IPS-18c (cell line): ENCODE data around the gene CASQ1.

Experiments
- H3K4me3 ChIP-seq: 2 replicates; pipeline ENCODE4 v1.7.0; 2013; ENCODE audit warnings: low read depth, mild to moderate bottlenecking, low read length, moderate library complexity; ENCODE audit not compliant: insufficient read depth
- H3K9me3 ChIP-seq: one replicate; pipeline ENCODE4 v1.6.1; 2013; ENCODE audit warnings: mild to moderate bottlenecking, low read length, moderate library complexity; ENCODE audit not compliant: control insufficient read depth, insufficient read depth

The CASQ1 gene

DNA sequence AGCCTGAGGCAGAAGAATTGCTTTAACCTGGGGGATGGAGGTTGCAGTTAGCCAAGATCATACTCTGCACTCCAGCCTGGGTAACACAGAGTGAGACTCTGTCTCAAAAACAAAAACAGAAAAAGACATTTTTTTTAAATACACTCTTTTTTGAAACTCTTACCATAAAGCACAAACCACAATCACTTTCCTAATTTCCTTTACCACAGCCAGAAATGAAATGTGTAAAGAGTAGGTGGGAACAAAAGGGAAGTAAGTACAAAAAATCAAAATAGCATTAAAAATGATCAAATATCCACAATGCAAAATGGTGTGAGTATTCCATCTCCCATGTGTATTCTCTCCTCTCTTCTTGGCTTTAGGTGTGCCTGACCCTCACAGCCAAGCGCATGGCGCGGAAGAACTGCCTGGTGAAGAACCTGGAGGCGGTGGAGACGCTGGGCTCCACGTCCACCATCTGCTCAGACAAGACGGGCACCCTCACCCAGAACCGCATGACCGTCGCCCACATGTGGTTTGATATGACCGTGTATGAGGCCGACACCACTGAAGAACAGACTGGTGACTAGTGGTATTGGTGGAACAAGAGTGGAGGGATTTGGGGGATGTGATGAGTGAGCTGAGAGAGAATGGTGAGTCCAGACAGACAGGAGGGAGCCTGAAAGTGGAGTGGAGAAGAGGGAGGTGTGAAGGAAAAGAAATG is 24.1 kb upstream of the CASQ1 start:
- Histone ChIP-seq H3K9me3 (no peaks in the 10 kb centered on the region), H3K4me3 (no peak overlapping the region)

DNA sequence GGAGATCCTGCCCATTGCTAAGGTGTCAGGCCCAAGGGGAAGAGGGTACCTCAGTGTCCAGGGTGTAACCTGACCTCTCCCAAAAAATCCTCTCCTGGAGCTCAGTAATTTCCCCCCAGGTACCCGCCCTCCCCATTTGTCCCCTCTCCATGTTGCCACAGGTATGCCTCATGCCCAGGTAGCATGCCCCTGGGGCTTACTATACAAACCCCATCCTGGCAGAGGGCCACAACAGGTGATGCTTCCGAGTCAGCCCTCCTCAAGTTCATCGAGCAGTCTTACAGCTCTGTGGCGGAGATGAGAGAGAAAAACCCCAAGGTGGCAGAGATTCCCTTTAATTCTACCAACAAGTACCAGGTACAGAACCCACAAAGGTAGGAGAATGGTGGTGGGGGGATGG is 23.3 kb upstream of the CASQ1 start:
- H3K4me3 ChIP-seq, result no peak overlapping the region
- no peaks in the 10 kb centered on the region for H3K9me3 ChIP-seq

DNA sequence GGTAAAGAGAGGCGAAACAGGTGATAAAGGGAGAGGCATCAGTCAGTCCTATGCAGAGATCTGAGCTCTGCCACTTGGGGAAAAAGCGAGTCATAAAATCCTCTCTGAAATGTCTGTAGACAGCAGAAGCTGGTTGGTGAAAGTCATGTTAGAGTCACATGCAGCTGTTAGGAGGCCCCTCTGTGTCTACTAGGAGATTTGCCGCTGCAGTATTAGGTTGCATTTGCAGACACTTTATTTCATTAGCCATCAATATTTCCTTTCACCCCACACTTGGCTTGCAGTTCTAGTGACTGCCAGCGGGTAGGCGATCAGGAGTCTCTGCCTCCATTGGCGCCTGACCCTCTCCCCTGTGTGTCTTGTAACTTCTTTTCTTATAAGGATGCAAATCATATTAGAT is 22.8 kb upstream of the CASQ1 start:
- H3K9me3 ChIP-seq, result no peaks in the 10 kb centered on the region
- H3K4me3 ChIP-seq, result no peak overlapping the region

- Histone ChIP-seq H3K4me3 (no peak overlapping the region), H3K9me3 (no peaks in the 10 kb centered on the region)
These were observed 22.4 kb upstream of the CASQ1 start for GRCh38 chr1:160168016-160168415.

DNA sequence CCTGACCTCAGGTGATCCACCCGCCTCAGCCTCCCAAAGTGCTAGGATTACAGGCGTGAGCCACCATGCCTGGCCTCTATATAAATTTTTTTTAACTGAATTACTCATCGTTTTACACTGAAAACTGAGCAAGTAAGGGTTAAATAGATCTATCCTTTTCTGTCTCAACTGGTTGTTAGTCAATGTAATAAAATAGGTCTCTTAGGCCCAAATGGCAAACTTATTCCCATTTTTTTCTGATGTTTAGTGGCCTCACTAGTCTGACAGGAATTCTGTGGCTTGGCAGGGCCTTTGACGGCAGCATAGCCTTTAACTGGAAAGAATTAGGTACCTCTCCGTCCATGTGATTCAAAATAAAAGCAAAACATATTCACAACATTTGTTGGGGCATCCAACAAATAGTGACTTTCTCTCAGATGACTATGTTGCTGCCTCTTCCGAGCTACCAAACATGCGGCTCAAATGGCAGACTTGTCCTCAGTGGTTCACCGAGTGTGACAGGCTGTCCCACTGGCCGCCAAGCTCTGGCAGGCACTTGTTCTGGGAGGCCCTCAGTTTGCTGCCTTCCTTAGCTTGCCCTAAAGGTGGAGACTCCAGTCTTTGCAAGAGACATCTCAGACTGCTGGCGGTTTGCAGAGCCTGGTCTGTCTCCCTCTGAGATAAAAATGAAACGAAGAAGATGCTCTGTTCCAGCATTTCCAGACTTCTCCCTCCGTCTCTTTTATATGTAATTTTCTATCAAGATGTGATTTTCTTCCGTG is 21.6 kb upstream of the CASQ1 start:
- H3K4me3 ChIP-seq, result no peak overlapping the region; the same call in 1 of the 2 replicates
- H3K9me3 ChIP-seq, result no peaks in the 10 kb centered on the region

- no peak overlapping the region for H3K4me3 ChIP-seq
- no peaks in the 10 kb centered on the region for H3K9me3 ChIP-seq
These were observed 20.6 kb upstream of the CASQ1 start for GRCh38 chr1:160169553-160170399.

- Histone ChIP-seq H3K4me3 (no peak overlapping the region), H3K9me3 (no peaks in the 10 kb centered on the region)
These were observed 19.0 kb upstream of the CASQ1 start for GRCh38 chr1:160171354-160171753.

DNA sequence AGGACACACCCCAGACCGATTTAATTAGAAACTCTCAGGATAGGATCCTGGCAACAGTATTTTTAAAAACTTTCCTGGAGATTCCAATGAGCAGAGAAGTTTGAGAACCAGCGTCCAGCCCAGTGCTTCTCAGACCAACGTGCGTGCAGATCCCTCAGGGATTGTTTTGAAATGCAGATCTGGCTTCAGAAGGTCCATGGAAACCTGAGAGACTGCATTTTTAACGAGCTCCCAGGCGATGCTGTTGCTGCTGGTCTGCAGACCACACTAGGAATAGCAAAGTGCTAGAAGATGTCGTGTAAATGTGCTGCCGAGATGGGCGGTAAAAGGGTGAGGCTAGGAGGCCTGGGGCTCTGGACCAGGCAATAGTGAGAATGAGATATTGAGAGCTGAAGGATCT is 18.4 kb upstream of the CASQ1 start:
- Histone ChIP-seq H3K9me3 (no peaks in the 10 kb centered on the region), H3K4me3 (no peak overlapping the region)

GRCh38 chr1:160177231-160177630 is 13.1 kb upstream of the CASQ1 start:
- H3K4me3 ChIP-seq, result no peak overlapping the region
- H3K9me3 ChIP-seq, result peaks cover 3% of the 10 kb centered on the region

GRCh38 chr1:160177667-160178066 is 12.7 kb upstream of the CASQ1 start:
- Histone ChIP-seq H3K4me3 (no peak overlapping the region), H3K9me3 (peaks cover 3% of the 10 kb centered on the region)

GRCh38 chr1:160178731-160179130 is 11.6 kb upstream of the CASQ1 start:
- H3K4me3 ChIP-seq, result no peak overlapping the region
- H3K9me3 ChIP-seq, result peaks cover 3% of the 10 kb centered on the region

GRCh38 chr1:160179336-160179735 is 11.0 kb upstream of the CASQ1 start:
- peaks cover 3% of the 10 kb centered on the region for H3K9me3 ChIP-seq
- H3K4me3 ChIP-seq, result no peak overlapping the region

- peaks cover 2% of the 10 kb centered on the region for H3K9me3 ChIP-seq
- H3K4me3 ChIP-seq, result no peak overlapping the region
These were observed 4.1 kb upstream of the CASQ1 start for GRCh38 chr1:160186246-160186645.

DNA sequence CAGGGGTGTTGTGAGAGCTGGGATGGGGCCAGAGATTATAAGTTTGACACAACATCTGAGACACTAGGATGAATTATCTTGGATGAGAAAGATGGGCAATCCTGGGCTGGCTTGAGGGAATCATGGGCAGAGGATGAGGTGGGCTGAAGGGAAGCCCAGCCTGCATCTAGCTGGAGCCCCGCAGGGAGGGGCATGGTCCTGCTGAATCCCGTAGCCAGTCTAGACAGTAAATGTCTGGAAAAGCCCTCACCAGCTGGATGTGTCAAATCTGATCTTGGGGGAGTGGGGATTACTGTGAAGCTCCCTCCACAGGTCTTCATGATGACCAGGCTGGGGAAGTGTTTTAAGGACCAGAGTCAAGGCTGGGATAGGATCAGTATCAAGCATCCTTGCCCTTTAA is 3.6 kb upstream of the CASQ1 start:
- Histone ChIP-seq H3K9me3 (peaks cover 2% of the 10 kb centered on the region), H3K4me3 (no peak overlapping the region)

DNA sequence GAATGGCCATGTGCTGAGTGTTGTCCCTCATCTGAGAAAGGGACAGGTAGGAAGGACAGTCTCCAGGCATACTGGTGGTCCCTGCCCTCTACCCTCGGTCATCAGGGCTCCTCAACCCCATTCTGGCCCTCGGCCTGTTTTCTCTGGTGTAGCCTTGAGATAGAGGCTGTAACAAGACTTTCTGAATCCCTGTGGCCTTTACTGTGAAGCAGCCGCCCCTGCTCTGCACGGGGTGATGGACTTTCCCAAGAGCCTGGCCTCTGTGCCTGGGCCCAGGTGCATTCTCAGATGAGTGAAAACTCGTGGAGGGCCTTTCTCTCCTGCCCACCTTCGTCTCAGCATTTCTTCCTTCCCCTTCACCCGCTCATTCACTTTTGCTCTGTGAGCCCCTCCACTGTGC is 3.0 kb upstream of the CASQ1 start:
- no peak overlapping the region for H3K4me3 ChIP-seq
- peaks cover 2% of the 10 kb centered on the region for H3K9me3 ChIP-seq

GRCh38 chr1:160188341-160188740 is 2.0 kb upstream of the CASQ1 start:
- Histone ChIP-seq H3K9me3 (peaks cover 2% of the 10 kb centered on the region), H3K4me3 (no peak overlapping the region)

DNA sequence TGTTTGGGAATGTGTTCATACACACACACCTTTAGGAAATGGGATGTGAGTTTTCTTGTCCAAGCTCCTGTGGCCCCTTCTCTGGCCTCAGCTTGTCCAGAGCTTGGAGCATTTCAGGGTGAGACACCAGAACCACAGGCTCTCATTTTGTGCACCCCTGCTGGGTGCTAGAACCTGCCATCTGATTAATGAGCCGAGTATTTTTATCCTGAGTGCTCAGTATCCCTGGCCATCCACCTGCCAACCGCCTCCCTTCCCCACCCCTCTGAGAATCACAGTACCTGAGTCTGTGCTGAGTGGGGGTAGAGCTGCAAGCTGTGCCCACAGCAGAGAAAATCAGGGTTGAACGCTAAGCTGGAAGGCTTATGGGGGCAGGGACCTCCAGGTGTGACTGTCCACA is 1.4 kb downstream of the CASQ1 start:
- Histone ChIP-seq H3K4me3 (no peak overlapping the region), H3K9me3 (peaks cover 2% of the 10 kb centered on the region)

DNA sequence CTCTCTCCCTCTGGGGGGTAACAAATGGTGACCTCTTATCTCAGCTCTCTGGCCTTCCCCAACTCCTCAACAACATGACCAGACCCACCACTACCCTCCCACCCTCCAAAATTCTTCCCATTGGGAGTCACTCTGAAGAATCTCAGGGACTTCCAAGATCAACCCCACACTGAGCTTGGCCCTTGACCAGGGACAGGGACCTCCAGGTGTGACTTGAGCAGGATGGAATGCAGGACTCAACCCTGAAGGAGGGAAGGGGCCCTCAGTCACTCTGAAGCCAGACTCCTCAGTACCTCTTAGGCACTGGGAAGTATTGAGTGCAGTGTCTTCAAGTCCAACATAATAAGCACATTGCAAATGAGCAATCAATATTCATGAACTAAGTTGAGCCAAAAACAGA is 1.9 kb downstream of the CASQ1 start:
- Histone ChIP-seq H3K4me3 (no peak overlapping the region), H3K9me3 (peaks cover 2% of the 10 kb centered on the region)
